ENCODE data around the gene CBARP. TPM values are rescaled to one million over a fixed set of nuclear protein-coding genes. Genes with fewer than 3 reads are reported as not detected.

Gene CBARP
- total and polyA plus RNA-seq, 9 of the 15 experiments (the other 6 are each of a cell fraction or from before 2014, with no cell fraction given) = 0.03 to 8.9 (median 1.2) TPM; not detected in 1

GRCh38 chr19:1274081-1274851, 36.5 kb upstream of the CBARP start:
- in situ Hi-C loops (cut with MboI) = no loop called here
- H3K9me3 ChIP-seq (replicated peaks; ENCODE audit: control insufficient read depth, insufficient read depth, low read depth, low read length) = no peaks in the 10 kb centered on the region
- peaks cover 27% of the 10 kb centered on the region for H4K20me1 ChIP-seq (replicated peaks; ENCODE audit: control insufficient read depth, insufficient read depth, low read length)
- ChIA-PET POLR2A (interaction anchor here (0.6 to 2.8 kb wide), 10 partner anchors 10 to 474 kb away, joined by 3 to 14 read pairs (median 3); no protein-coding TSS in a partner anchor), CTCF (ENCODE audit: low intra/inter-chr PET ratio) (interaction anchor here (0.6 kb wide), 1 partner anchor 97 kb away, joined by 3 read pairs; no protein-coding TSS in a partner anchor)
- intact Hi-C loops (cut with micrococcal nuclease) = loop anchor here (10.0 kb wide), 1 partner anchor 171 kb away; no protein-coding TSS in a partner anchor
- DNase-seq (ENCODE audit: extremely low read depth in 1 of 4, low spot score in 3 of 4) = peak in 2 of 4 experiments; percentile 57 to 80
- H3K4me3 ChIP-seq = peak overlapping the region; percentile 68
- 4% methylated on average over 42 of the region's 46 CpGs for WGBS (ENCODE audit: insufficient coverage, low coverage, missing lambda C conversion rate)
- peak overlapping the region; percentile 92 for H3K27ac ChIP-seq (ENCODE audit: extremely low read depth, low read depth, low read length)
- peaks cover 78% of the 10 kb centered on the region for H3K36me3 ChIP-seq (ENCODE audit: control insufficient read depth, insufficient read depth, low read length)
- H2AFZ ChIP-seq (ENCODE audit: low read depth, low read length) = no peak overlapping the region
- BruUV-seq (replicated peaks) = TSS peak; percentile 72
- FAIRE-seq = peak; percentile 54
- H3K4me2 ChIP-seq (ENCODE audit: insufficient read depth, low read length) = peak overlapping the region; percentile 93
- no peaks in the 10 kb centered on the region for H3K27me3 ChIP-seq (ENCODE audit: control insufficient read depth in 2 of 2, insufficient read depth in 2 of 2, low read length in 2 of 2)
- peaks cover 57 to 92% of the 10 kb centered on the region in 2 experiments for H3K4me1 ChIP-seq (replicated peaks in 1 of 2; ENCODE audit: control insufficient read depth in 2 of 2, insufficient read depth in 2 of 2, low read length in 2 of 2)
- H3K9ac ChIP-seq (ENCODE audit: insufficient read depth in 1 of 2, low read depth in 2 of 2, low read length in 2 of 2) = peak overlapping the region; percentile 90 to 92
- H3K9me1 ChIP-seq (ENCODE audit: control insufficient read depth, insufficient read depth, low read length) = no peaks in the 10 kb centered on the region
- ATAC-seq = peak; percentile 46
- H3K79me2 ChIP-seq (ENCODE audit: control insufficient read depth, insufficient read depth, low read length) = peaks cover 77% of the 10 kb centered on the region
- TF ChIP-seq GATA2 (CRISPR knock-in tag; IDR thresholded peaks at IDR 0.05) (no peak), ZNF274 (IDR thresholded peaks at IDR 0.05; ENCODE audit: borderline replicate concordance, low read depth, low read length) (no peak), HMGN3 (IDR thresholded peaks at IDR 0.05; ENCODE audit: borderline replicate concordance, extremely low read depth, insufficient read length, low read depth, low read length) (no peak), RBM34 (IDR thresholded peaks at IDR 0.05; ENCODE audit: borderline replicate concordance, insufficient read depth, low read length) (no peak), POLR2AphosphoS5 (IDR thresholded peaks at IDR 0.05; ENCODE audit: control insufficient read depth, insufficient read depth, low read depth, low read length) (no peak; the same call in 1 of the 2 replicates), ZNF436 (CRISPR knock-in tag; IDR thresholded peaks at IDR 0.05) (no peak), TCF7L2 (IDR thresholded peaks at IDR 0.05; ENCODE audit: low read depth, low read length) (no peak), PHF20 (IDR thresholded peaks at IDR 0.05; ENCODE audit: partially characterized antibody) (peak; percentile 27), HNRNPL (IDR thresholded peaks at IDR 0.05; ENCODE audit: low read depth, low read length) (0 out of 2 replicates have a peak, but pooled peaks have one; percentile 53), MAFG (tag; conservative IDR thresholded peaks at IDR 0.05) (no peak), POLR2AphosphoS2 (IDR thresholded peaks at IDR 0.05; ENCODE audit: low read length) (no peak; the same call in 1 of the 2 replicates), RFX7 (CRISPR knock-in tag; IDR thresholded peaks at IDR 0.05) (no peak), TRIM25 (IDR thresholded peaks at IDR 0.05; ENCODE audit: borderline replicate concordance) (no peak), HOXB6 (CRISPR knock-in tag; IDR thresholded peaks at IDR 0.05; ENCODE audit: borderline replicate concordance) (no peak), RBM22 (IDR thresholded peaks at IDR 0.05; ENCODE audit: low read depth, low read length, poor library complexity, severe bottlenecking) (peak; percentile 25), NCOA6 (IDR thresholded peaks at IDR 0.05) (no peak), ZNF324 (CRISPR knock-in tag; IDR thresholded peaks at IDR 0.05) (no peak), E2F3 (CRISPR knock-in tag; IDR thresholded peaks at IDR 0.05) (no peak)
- TF ChIP-seq, protein P1, sequence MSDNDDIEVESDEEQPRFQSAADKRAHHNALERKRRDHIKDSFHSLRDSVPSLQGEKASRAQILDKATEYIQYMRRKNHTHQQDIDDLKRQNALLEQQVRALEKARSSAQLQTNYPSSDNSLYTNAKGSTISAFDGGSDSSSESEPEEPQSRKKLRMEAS (CRISPR knock-in tag; IDR thresholded peaks at IDR 0.05) = peak; percentile 49
- TF ChIP-seq, protein P2, sequence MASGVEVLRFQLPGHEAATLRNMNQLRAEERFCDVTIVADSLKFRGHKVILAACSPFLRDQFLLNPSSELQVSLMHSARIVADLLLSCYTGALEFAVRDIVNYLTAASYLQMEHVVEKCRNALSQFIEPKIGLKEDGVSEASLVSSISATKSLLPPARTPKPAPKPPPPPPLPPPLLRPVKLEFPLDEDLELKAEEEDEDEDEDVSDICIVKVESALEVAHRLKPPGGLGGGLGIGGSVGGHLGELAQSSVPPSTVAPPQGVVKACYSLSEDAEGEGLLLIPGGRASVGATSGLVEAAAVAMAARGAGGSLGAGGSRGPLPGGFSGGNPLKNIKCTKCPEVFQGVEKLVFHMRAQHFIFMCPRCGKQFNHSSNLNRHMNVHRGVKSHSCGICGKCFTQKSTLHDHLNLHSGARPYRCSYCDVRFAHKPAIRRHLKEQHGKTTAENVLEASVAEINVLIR (CRISPR knock-in tag; IDR thresholded peaks at IDR 0.05) = no peak

Measured in K562 (cell line).